Measurements from ENCODE around the gene TRIOBP.
A peak's percentile ranks its signal among the peaks of the same experiment; 100 is the strongest.
"Not testable (repeated sequence)": the region's sequence is repeated elsewhere in the genome, so short reads cannot be mapped to it uniquely, and the experiment has no call there.

Gene TRIOBP

DNA sequence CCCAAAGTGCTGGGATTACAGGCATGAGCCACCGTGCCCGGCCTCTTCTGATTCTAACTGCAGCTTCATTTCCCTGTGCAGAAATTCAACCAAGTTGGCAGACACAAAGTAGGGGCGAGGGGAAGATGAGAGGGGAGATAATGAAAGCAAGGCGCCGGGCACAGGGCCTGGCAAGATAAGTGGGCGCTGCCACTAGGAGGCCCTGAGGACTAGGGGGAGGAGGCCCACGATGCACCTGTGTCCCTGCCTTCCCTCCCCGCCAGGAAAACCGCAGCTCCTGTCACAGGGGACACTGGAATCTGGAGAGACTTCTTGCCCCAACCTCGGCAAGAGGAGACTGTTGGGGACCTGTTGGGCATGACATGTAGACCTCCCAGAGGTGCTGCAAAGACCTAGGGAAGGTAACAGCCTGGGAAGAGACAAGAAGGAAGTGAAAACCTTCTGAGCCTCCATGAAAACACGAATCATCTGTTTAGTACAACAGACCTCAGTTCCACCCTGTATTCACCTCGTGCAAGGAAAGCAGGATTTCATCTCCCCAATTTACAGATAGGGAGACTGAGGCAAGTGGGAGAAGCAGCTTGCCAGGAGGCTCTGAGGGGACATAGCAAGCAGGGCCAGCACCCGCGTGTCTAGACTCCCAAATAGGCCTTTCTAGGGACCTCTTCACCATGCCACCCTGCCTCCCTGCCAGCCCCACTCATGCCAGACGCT is 24.5 kb upstream of the TRIOBP start:
- no peak for DNase-seq

DNA sequence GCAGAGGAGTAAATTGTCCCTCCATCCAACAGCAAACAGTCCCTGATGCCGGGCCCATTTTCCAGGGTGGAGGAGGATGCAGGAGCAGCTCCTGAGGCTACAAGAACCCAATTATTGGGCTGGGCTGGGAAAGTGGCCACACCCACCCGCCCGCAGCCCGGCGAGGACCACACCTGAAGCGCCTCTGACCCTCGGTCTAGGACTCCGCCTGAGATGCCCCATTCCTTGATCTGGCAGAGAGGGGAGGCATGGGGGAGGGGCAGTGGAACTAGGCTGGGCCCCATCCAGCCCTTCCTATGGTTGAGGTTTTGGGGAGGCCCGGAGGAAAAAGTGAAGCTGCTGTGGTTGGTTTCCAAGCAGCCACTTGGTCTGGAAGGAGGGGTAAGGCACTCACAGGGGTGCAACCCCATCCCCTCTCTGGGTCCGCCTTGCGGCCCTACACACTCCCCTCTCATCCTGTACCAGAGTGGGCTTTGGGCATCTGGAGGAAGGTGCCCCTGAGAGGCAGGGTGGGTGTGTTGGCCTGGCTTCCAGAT is 23.9 kb upstream of the TRIOBP start:
- DNase-seq: no peak

DNA sequence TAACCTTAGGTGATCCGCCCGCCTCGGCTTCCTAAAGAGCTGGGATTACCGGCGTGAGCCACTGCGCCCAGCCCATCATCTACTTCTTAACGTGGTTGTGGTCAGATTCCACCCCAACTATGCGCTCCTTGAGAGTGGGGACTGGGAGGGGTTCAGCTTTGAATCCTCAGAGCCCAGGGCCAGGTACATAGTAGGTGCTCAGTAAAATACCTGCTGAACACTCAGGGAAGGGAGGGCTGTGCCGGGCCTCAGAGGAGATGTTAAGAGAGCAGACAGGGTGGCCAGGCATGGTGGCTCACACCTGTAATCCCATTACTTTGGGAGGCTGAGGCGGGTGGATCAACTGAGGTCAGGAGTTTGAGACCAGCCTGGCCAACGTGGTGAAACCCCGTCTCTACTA is 22.6 kb upstream of the TRIOBP start:
- DNase-seq: no peak

DNA sequence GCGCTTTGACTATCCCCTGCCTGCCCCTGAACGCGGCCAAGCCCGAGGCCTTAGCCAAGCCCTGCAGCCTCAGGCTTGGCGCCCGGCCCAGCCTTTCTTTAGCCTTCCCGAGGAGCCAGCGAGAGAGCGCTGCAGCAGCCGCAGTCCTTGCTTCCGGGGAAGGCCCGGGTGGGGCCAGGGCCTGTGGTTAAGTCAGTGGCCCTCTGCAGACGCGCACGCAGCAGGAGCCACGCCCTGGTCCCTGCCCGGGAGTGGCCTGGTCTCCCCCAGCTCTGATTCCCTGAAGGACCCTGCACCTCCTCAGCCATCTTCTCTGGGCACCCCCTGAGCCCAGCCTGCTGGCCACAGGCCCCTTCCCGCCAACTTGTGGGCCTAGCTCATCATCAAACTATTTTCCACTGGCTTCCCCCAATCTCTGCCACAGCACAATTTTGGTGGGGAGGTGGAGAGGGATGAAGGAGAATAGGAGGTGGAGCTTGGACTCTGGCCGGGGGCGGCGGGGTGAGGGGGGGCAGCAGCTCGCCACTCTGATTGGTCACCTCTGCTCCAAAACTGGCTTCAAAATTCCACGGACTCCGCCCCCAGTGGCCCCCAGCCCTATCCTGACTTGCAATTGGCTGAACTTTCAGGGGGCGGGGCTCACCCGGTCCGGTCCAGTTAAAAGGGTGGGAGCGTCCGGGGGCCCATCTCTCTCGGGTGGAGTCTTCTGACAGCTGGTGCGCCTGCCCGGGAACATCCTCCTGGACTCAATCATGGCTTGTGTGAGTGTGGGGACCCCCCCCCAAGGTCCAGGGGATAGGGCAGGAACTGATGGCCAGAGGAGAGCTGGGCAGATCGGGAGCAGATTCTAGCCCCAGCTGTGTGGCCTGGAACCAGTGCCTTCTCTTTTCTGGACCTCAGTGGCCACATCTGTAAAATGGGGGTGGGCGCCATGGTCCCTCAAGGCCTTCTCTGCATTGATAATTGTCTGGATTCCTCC is 21.6 kb upstream of the TRIOBP start, which contains the start of gene LGALS1:
Gene LGALS1 (plus strand): TSS at position 686 of the 979 bp plus-strand sequence. CDS start 67 bp downstream, at position 753.
- DNase-seq: peak; percentile 92

DNA sequence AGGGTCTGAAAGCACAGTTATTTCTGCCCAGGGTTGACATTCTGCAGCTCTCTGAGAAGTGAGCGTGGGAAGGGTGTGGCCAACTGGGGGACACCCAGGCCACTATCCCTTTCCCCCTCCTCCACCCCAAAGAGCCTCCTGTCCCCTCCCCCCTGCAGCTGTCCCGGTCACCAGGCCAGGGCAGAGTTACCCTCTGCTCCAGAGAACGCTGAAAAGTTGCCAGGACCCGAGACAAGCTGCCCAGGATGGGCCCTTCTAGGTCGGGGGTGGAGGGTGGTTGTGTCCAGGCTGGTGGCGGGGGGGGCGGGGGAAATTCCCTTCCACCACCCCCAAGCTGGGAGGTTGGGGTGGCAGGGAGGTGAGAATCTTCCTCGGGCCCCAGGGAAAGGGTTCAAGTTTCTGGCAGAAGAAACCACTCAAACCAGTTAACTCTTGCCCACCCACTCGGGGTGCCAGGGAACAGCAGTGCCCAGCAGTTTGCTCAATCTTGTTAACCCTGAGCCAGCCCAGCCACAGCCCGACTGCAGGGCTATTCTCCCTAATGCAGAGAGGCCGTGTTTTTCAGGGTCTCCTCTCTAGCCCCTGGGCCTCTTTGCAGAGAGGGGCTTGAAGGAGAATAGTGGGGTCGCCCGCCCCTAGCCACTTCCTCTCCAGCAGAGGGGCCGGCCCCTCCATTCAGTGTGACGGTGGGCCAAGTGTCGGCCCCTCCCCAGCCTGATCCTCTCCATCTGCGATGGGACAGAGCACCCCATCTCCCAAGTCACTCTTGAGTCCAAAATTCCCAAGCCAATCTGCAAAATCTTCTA is 20.7 kb upstream of the TRIOBP start:
- DNase-seq: no peak

DNA sequence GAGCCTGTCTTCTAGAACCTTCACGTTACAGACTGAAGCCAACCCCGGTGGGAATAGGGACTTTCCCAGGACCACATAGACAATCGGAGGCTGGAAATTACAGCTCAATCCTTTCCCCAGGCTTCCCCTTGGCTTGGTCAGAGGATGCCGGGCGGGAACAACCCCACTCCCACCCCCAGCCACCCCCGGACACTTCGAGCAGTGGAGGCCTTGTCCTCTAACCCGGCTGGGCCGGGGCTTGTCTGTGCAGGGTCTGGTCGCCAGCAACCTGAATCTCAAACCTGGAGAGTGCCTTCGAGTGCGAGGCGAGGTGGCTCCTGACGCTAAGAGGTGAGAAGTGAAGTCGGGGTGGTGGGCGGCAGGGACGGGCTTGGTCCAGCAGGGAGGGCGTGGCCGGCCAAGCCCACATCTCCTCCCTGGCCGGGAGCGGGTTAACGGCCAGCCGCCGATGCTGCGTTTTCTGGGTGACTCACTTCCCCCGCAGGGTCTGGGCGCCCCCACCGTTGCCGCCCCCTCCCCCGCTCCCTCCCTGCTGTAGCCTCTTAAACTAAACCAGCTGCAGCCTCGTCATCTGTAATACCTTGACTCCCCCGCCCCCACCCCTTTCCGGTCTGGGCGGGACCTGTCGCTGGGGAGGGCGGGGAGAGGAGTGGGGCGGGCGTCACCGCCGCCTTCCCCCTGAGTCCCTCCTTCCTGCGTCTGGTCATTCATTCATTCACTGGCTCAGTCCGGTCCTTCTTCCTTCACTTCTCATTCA is 19.9 kb upstream of the TRIOBP start:
- DNase-seq: peak; percentile 96

DNA sequence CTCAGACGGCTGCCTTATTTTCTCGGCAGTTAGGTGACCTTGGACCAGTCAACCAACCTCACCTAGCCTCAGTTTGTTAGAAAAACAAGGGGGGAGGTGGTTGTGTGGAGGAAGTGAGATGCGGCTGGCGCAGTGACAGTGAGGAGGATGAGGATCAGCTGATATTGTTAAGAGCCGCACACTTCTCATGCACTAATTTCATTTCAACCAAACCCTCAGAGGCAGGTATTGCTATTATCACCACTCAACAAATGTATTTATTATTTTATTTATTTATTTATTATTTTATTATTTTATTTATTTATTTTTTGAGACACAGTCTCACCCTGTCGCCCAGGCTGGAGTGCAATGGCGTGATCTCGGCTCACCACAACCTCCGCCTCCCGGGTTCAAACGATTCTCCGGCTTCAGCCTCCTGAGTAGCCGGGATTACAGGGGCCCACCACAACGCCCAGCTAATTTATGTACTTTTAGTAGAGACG is 19.3 kb upstream of the TRIOBP start:
- no peak for DNase-seq

DNA sequence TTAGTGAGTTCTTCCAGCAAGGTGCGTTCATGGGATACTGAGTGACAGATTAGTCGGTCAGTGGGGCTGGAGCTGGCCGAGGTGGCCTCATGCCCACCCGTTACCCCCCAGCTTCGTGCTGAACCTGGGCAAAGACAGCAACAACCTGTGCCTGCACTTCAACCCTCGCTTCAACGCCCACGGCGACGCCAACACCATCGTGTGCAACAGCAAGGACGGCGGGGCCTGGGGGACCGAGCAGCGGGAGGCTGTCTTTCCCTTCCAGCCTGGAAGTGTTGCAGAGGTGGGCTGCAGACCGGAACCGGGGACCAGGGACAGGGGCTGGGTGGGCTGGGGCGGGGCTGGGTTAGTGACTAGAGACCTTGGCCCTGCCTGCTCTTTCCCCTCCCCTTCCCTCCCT is 18.5 kb upstream of the TRIOBP start:
- DNase-seq: no peak

DNA sequence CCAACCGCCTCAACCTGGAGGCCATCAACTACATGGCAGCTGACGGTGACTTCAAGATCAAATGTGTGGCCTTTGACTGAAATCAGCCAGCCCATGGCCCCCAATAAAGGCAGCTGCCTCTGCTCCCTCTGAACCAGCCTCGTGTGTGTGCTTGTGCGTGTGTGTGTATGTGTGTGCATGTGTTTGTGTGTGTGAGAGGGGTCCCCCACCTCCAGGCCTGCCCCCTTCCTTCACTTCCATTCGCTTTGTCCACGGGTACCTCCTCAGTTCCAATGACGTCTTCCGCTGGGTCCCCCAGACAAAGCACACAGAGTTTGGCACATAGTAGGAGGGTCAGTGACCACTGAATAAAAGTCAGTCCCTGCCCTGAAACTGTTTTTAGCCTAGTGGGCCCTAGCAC is 17.2 kb upstream of the TRIOBP start:
- no peak for DNase-seq

DNA sequence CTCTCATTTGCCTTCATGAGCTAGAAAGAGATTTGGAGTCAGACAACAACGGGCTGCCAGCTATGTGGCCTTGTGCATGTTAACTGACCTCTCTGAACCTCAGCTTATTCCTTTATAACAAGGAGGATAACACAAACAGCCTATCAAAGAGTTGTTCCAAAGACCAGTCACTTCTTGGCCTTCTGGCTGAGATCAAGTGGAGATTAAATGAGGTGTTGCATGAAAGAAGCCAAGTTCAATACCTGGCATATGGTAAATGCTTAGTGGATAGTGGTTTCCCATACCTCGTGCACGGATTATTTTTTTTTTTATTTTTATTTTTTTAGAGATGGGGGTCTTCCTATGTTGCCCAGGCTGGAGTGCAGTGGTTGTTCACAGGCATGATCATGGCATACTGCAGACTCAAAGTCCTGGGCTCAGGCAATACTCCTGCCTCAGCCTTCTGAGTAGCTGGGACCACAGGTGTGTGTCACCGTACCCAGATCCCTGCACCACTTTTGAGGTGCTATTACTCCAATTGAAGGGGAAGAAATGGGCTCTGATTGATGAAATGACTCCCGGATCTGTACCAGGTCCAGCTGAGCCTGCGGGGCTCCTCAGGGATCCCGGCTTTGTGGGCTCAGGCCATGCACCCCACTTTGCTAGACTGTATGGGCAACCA is 16.5 kb upstream of the TRIOBP start:
- no peak for DNase-seq

DNA sequence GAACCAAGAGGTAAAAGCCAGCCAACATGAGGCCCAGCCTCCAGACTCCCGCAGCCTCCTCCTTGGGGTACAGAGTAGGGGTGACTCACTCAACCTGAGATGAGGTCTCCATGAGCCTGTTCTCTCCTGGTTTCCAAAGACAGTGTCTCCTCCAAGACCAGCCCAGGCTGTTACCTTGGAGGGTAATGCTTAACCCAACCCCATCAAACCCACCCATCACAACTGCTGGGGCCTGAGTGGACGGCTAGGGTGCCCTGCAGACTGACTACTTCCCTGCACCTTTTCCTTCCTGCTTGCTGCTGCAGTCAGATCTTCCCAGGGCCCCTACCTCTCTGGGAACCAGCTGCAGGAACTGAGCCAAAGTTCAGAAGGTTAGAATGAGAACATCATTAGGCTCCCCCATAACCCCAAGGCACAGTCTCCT is 15.8 kb upstream of the TRIOBP start:
- DNase-seq: no peak

DNA sequence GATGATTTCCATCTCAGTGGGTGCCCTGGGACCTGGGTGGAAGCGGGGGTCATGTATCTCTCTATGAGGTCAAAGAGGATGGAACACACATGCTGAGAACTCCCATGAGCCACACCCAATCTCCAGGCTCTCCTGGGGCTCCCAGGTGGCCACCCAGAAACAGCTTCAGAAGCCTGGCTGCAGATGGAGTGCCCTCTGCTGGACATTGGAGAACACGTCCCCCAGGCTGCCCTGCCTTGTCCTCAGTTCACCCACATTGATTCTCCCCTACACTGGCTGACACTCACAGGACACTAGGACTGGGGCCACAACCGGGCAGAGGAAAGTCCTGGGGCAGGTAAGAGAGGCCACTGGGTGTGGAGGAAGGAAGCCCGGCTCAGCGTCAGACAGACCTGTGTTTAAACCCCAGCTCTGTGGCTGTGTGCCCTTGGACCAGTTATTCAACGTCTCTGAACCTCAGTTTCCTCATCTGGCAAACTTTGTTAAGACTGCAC is 15.2 kb upstream of the TRIOBP start:
- peak; percentile 83 for DNase-seq

DNA sequence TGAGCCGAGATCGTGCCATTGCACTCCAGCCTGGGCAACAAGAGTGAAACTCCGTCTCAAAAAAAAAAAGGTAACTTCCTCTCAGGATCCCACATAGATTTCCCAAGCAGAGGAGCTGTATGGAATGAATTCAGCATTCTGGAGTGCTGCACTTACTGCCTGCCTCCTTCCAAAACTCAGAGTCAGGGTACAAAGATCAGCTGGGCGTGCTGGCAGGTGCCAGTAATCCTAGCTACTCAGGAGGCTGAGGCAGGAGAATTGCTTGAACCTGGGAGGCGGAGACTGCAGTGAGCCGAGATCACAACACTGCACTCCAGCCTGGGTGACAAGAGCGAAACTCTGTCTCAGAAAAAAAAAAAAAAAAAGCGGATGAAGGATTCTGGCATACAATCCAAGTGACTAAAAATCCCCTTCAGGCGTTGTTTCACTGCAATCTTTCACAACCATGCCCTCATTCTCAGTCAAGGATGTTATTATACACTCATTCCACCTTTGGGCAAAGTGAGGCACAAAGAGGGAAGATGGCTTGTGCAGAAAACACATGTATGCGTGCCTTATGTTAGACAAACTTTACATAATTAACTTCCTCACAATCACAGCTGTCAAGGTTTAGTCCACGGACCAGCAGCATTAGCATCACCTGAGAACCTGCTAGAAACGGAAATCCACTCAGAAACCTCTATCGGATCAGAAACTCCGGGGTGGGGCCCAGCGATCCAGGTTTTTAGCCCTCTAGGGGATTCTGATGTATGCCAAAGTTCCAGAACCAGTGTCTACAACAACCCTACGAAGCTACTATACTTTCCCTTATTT is 11.8 kb upstream of the TRIOBP start:
- no peak for DNase-seq

DNA sequence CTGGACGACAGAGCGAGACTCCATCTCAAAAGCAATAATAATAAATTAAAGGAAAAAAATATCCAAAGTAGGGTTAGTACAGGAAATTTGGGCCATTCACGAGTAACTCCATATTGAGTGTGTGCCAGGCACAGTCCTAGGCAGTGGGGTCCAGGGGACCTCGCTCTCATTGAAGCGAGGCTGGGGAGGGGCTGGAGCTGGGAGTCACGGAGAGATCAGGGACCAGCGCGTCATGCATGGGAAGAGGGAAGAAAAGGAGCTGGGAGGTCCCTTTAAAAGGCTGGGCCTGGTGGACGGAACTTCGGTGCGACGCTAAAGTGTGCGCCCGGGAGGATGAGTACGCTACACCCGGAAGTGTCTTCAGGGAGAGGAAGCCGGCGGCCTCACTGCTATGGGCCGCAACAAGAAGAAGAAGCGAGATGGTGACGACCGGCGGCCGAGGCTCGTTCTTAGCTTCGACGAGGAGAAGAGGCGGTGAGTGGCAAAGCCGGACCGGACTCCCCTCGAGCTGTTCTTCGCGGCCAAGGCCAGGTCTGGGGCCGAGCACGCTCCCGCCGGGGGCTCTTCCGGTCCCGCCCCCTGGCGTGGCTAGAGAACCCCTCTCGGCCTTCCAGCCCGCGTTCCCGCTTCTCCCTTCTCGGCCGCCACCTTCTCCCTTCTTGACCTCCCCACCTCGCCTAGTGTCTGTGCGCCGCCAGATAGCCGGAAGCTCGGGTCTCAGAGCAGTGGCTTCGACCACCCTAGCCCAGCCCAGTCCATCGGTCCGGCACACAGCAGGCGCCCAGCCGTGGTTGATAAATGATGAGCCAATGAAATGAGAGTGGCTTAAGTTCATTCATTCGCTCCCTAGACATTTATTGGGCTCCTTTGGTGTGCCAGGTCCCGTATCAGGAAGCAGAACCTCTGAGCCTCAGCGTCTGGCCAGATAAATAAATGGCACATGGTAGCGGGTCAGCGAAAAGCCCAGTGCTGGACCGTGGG is 10.6 kb upstream of the TRIOBP start, which contains the start of gene NOL12:
Gene NOL12 (plus strand): TSS at position 342 of the 981 bp plus-strand sequence. CDS start 50 bp downstream, at position 392.
- peak; percentile 86 for DNase-seq

DNA sequence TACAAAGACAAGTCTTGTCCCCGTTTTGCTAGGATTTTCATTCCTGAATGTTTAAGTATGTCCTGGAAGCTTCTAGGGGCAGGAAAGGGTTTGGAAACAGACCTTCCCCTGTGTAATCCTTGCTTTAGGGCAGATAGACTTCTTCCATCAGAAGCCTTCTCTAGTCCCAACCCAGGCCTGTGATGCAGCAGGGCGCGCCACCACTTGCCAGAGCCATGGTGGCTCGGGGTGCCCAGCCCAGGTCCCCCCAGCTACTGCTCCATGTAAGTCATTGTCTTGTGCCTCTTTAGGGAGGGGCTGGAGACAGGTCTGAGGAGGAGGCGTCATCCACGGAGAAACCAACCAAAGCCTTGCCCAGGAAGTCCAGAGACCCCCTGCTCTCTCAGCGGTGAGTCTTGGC is 6.4 kb upstream of the TRIOBP start:
- DNase-seq: no peak

DNA sequence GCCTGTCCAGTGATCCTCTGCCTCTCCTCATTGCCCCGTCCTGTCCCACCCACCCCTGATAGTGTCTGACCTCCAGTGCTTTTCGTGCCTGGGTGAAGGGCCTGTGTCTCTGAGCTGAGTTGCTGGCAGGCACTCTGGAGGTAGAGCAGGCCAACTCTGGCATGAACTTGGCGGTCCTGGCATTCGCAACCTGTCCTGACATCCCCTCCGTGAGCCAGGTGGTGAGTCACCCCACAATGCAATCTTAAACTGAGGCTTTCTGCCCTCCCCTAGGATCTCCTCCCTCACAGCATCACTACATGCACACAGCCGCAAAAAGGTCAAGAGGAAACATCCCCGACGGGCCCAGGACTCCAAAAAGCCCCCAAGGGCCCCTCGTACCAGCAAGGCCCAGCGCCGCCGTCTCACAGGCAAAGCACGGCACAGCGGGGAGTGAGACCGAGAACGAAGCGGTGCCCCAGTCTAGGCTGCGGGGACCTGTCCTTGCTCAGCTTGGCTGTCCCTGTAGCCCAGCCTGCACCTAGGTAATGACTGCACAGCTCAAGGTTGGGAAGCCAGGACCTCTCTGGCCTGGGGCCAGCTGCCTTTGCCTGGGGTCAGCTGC is 5.8 kb upstream of the TRIOBP start:
- DNase-seq: no peak

DNA sequence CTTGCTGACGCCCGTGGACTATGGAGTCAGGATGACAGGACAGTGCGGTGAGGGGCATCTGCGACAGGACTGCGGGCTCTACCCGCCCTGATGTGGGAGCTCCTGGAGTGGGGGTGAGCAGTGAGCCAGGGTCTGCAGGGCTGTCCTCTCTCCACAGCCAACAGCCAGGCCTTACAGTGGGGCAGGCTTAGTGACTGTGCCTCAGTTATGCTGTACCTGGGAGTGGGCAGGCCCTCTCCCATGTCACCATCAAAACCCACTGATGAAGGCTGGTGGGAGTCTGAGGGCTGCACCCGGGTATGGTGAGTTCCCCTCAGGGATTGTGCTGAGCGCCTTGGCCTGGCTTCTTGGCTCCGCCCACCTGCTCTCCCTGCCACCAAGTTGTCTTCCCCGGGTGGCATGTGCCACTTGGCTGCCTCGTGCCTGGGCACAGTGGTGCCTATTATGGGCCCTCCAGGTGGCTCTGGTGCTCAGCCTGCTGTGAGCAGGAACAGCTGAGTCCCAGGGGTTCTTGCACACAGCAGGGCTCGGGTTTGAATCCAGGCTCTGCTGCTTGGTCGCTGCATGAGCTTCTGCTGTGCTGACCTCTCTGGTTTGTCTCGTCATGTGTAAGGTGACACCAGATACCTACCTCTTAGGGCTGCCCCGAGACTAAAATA is 4.1 kb upstream of the TRIOBP start:
- no peak for DNase-seq

DNA sequence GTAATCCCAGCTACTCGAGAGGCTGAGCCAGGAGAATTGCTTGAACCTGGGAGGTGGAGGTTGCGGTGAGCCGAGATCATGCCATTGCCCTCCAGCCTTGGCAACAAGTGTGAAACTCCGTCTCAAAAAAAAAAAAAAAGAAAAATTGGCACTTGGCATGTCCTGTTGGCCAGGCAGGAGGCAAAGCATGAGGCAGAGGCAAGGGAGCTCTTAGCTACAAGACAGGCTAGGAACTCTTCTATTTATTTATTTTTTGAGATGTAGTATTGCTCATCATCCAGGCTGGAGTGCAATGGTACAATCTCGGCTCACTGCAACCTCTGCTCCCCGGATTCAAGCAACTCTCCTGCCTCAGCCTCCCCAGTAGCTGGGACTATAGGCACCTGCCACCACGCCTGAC is 2.7 kb upstream of the TRIOBP start:
- not testable (repeated sequence) for DNase-seq

Data from activated CD4-positive, alpha-beta T cell treated with anti-CD3 and anti-CD28 coated beads, Interleukin-2, amount 50 U/mL, for 16 hours (primary cell).